DMS114 treated with DMSO at 0.1 percent for 48 hours (cell line): Measurements from ENCODE around the gene ARPC4.
"Not testable (repeated sequence)": the region's sequence is repeated elsewhere in the genome, so short reads cannot be mapped to it uniquely, and the experiment has no call there.

Experiments
- DNase-seq: peaks from one replicate; lab custom pipeline; 2025; ENCODE audit not compliant: unreplicated experiment; lab: John Stamatoyannopoulos, UW

The ARPC4 gene

DNA sequence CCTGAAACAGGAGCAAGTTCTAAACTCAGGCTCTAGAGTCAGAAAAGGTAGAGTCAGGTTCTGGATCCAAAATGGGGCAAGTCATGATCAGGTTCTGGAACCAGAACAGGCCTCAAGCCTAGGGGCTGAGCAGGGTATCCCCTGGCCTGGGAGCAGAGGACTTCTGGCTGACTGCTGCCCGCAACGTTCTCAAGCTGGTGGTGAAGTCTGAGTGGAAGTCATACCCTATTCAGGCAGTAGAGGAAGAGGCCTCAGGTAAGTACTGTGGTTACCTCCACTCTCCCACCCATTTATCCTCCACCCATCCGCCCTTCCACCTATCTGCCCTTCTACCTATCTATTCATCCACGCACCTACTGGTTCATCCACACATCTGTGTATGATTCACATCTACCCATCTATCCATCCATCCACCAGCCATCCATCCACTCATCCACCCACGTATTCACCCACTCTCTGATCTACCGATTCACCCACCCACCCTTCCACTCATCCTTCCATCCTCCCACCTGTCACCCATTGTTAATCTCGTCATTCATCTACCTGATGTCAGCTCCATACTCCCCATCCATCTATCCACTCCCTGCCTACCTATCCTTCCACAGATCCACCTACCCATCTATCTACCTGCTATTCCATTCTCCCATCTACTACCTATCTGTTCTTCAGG lies 25.9 kb downstream of the ARPC4 start:
- DNase-seq: no peak

DNA sequence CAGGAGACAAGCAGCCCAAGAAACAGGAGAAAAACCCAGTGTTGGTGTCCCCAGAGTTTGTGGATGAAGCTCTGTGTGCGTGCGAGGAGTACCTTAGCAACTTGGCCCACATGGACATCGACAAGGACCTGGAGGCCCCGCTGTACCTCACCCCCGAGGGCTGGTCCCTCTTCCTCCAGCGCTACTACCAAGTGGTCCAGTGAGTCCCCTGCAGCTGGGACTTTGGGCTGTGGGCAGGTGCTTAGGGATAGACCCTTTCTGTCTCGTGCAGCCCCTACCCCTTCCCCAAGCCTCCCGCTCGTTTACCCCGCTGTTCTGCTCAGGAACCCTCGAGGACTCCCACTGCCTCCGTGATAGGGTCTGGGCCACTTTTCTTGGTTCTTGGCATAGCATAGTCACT lies 27.7 kb downstream of the ARPC4 start:
- no peak for DNase-seq

DNA sequence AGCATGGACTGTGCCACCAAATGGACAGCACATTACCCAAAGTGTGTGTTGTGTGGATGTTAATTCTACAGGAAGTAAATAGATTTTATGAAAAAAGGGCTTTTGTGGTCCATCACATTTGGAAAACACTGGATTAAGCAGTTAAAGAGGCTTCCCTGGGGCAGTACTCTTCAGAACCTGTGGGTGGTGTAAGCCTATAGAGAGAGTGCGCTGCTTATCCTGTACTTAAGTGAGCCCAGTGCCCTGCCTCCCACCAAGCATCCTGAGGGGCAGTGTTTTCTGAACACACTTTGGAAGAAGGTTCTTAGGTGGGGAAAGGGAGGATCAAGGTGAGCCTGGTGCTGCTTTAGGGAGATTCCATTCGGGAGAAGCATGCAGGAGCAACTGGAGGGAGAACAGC lies 28.1 kb downstream of the ARPC4 start:
- no peak for DNase-seq

DNA sequence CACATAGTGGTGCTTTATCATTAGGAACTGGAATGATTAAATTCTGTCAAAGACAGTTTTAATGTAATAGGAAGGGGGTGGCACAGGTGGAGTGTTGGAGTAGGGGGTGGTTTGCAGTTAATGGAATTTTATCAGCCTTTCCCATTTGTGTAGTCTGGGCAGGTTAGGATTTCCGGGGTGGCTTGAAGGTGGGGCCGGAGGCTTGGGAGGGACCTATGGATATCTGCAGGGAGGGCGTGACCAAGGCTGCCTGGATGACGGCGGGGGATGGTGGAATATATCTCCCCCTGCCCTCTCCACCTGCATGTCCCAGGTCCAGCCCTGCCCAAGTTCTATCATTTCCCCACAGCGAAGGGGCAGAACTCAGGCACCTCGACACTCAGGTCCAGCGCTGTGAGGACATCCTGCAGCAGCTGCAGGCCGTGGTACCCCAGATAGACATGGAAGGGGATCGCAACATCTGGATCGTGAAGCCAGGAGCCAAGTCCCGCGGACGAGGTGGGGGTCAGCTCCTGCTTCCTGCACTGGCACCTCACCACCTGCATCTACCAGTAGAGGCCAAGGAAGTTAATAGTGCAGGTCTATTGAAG lies 32.7 kb downstream of the ARPC4 start:
- DNase-seq: no peak

DNA sequence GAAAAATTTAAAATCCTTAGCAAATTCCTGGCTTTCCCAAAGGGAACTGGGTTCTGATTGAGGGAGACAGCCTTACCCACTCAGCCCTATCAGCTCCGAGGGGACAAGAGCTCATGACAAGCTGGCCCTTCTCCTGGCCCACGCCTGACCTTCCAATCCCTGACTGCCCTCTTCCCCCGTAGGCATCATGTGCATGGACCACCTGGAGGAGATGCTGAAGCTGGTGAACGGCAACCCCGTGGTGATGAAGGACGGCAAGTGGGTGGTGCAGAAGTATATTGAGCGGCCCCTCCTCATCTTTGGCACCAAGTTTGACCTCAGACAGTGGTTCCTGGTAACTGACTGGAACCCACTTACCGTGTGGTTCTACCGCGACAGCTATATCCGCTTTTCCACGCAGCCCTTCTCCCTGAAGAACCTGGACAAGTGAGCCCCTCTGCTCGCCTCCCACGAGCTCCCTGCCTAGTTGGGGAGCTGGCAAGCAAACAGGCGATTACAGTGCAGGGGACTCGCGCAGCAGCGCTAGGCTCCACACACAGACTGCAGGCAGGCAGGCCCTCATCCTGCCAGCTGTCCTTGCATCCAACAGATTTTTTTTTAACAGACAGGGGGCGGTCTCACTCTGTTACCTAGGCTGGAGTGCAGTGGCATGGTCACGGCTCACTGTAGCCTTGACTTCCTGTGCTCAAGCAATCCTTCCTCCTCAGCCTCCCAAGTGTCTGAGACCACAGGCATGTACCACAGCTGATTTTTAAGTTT lies 34.1 kb downstream of the ARPC4 start:
- no peak for DNase-seq

DNA sequence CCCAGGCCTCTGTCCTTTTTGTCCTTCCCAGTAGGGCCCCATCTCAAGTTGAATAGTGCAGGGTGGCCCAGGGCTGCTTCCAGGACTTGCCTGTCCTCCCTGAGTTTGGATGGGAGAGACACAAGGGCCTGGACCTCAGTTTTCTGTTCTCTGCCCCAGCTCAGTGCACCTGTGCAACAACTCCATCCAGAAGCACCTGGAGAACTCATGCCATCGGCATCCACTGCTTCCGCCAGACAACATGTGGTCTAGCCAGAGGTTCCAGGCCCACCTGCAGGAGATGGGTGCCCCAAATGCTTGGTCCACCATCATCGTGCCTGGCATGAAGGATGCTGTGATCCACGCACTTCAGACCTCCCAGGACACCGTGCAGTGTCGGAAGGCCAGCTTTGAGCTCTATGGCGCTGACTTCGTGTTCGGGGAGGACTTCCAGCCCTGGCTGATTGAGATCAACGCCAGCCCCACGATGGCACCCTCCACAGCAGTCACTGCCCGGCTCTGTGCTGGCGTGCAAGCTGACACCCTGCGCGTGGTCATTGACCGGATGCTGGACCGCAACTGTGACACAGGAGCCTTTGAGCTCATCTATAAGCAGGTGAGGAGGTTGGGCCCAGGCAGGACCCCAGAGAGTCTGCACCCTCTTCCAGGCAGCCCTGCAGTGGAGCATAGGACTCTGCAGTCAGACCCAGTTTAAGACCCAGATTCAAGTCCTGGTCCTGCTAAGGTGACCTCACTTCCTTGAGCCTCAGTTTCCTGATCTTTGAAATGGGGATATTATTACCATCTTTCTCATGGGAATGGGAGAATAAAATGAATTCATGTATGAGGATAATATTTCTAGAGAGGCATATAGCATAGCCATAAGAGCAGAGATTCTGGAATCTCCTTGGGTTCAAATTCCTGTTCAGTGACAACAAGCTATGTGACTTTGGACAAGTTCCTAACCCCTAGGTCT lies 36.2 kb downstream of the ARPC4 start:
- no peak for DNase-seq

DNA sequence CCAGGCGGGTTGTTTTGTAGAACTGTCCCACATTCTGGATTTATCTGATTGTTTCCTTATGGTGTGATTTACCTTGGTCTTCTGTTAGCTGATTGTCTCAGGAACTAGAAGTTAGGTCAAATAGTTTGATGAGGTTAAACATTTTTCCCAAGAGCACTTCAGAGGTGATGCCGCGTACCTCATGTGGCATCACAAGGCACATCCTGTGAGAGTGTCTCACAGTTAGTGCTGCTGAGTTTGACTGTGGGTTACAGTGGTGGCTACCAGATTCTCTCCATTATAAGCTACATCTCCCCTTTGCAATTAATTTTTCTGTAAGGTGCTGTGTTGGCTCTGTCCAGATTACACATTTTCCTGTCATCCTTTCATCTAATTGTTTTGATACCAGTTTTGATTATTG lies 38.4 kb downstream of the ARPC4 start:
- DNase-seq: no peak

DNA sequence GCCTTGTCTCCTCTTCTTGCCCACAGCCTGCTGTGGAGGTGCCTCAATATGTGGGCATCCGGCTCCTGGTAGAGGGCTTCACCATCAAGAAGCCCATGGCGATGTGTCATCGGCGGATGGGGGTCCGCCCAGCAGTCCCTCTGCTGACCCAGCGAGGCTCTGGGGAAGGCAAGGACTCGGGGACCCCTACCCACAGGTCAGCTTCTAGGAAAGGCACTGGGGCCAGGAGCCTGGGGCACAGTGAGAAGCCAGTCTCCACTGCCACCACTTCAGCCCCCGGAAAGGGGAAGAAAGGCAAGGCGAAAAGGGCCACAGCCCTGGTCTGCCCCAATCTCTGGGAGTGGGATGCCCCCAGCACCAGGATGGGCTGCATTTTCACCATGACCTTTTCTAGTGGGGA lies 40.2 kb downstream of the ARPC4 start:
- DNase-seq: no peak

DNA sequence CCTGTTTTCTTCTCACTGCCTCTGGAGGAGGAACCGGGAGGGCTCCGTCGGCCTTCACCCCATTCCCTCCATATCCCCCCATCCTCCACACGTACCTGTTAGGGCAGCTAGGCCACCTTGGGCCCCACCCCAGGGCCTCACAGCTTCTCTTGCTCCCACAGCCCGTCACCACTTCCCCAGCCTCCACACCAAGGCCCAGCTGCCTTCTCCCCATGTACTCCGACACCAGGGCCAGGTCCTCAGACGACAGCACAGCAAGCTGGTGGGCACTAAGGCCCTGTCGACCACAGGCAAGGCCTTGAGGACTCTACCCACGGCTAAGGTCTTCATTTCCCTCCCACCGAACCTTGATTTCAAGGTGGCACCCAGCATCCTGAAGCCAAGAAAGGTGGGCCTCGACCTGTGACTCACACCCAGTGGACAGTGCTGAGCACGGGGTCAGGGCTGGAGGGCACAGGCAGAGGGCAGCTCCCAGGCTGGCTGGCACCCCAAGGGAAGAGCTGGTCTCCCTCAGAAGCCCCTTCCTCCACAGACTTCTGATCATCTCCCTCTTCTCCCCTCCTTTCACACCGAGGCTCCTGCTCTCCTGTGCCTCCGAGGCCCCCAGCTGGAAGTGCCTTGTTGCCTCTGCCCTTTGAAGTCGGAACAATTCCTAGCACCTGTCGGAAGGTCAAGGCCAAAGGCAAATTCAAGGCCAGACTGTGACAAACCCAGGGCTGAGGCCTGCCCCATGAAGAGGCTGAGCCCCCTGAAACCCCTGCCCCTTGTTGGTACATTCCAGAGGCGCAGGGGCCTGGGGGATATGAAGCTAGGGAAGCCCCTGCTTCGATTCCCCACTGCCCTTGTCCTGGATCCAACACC lies 41.9 kb downstream of the ARPC4 start:
- no peak for DNase-seq

DNA sequence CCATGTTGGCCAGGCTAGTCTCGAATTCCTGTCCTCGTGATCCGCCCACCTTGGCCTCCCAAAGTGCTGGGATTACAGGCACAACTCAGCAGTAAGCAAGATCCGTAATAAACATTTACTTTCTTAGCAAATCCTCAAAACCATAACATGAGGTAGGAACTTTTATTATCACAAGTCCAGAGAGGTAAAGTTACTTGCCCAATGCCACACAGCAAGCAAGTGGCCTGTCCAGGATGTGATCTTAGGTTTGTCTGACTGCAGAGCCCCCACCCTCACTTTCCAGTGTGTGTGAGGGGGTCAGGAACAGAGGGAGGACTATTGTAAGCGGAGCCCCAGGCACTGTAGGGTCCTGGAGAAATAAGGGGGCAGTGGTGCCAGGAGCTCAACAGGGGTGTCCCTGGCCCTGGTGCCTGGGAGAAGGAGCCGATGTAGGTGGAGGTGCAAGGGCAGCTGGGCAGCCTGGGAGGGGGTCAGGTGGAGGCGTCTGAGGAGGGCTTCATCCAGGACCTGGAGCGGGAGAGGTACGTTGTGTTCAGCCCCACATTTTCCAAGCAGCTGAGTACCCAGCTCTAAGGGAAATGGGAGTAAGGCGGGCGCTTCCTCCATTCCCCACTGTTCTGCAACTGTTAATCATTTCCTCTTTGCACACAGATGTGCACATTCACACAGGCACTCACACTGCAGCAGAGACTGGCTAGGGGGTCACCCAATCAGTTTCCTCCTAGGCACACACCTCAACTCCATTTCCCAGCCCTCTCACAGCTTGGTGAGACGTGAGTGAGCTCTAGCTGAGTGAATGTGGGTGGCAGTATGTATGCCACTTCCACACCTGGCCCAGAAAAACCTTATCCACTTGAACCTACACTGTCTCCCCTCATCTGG lies 45.1 kb downstream of the ARPC4 start:
- DNase-seq: no peak

DNA sequence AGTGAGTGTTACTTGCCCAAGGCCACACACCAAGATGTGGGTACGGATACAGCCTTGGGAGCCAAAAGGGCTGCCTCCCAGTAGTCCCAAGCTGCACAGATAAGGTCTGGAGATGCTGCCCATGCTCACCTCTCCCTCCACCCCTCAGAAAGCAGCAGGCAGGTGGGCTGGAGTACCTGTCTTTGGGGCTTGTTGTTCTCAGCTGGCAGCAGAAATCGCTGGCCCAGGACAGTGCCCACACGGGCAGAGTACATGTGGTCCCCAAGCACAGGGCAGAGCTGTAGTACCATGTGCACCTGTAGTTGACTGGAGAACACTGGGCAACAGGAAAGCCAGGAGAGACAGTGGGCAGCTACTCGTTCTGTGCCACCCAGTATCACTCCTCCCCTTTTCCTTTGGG lies 46.0 kb downstream of the ARPC4 start:
- no peak for DNase-seq

DNA sequence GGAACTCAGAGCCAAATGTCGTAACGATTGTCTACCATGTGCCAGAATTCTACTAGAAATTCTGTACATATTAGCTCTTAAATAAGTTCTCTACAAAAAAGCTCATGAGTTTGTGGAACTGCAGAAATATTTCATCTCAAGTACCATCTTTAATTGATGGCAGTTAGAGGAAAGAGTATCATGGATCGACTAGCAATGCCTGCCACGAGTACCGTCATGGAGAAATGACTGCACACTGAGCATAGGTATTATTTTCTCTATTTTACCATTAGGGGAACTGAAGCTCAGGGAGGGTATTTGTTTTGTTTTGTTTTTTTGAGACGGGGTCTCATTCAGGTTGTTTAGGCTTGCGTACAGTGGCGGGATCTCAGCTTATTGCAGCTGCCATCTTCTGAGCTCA lies 48.1 kb downstream of the ARPC4 start:
- no peak for DNase-seq

DNA sequence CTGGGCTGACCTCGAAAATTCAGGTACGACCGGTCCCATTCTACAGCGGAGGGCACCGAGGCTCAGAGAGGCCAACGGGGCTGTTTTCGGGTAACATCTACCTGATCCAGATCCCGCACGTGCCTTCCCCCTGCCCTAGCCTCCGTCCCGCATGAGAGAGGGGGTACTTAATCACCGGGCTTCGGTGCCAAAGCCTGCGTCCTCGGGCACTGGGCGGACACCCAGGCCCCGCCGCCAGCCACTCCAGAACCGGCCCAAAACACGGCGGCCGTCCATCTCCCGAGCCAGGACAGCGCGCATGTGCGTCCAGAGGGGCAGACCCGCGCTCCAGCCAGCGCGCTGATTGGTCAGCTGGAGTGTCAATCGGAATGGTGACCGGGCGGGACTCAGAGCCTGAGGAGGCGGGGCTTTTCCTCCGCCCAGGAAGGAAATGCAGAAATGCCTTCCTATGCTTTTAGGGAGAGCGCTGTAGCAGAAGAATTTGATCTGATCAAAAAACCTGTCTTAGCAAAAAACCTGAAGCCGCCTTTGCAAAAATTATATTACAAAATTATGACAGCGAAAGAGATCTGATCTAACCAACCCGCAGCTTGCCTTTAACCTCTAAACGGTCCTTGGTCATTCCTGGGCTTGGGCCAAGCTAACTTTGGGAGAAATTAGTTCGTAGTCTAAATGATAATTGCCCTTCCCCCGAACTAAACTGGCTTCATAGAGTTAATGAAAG lies 51.0 kb downstream of the ARPC4 start, which contains the start of gene RPUSD3:
Gene RPUSD3 (minus strand): TSS at position 294 of the 724 bp plus-strand sequence. CDS start 18 bp downstream, at position 276.
- peak; percentile 80 for DNase-seq

DNA sequence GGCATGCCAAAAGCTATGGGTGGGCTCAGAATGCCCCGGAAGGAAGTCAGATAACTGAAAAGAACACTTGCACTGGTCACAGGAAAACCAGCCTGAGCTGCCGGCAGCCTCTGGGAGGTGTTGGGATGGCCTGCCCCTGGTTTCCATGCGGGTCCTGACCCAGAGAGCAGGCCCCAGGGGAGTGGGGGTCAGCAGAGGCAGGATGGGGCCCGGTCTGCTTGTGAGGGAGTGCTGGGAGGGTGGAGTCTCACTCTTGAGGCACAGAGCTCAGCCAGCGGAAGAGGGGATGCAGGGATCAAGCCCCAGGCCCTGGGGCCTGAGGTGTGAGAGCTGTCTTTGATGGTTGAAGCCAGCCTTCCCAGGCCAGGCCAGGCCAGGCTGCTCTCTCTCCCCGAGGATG lies 53.3 kb downstream of the ARPC4 start:
- no peak for DNase-seq

DNA sequence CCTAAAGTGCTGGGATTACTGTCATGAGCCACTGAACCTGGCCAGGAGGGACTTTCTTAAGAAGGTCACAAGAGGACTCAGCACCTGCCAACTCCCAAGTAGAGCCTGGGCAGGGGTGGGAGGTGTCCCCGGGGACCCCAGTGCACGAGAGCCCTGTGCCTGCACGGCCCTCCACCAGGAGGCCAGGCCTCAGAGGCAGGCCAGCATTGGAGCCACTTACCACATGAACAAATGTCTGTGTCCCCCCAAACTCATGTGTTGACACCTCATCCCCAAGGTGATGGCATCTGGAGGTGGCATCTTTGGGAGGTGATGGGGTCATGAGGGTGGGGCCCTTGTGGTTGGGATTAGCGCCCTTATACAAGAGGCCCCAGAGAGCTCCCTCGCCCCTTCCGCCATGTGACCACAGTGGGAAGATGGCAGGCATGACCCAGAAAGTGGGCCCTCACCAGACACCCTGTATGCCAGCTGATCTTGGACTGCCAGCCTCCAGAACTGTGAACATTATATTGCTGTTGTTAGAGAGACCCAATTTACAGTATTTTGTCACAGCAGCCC lies 54.1 kb downstream of the ARPC4 start:
- no peak for DNase-seq

DNA sequence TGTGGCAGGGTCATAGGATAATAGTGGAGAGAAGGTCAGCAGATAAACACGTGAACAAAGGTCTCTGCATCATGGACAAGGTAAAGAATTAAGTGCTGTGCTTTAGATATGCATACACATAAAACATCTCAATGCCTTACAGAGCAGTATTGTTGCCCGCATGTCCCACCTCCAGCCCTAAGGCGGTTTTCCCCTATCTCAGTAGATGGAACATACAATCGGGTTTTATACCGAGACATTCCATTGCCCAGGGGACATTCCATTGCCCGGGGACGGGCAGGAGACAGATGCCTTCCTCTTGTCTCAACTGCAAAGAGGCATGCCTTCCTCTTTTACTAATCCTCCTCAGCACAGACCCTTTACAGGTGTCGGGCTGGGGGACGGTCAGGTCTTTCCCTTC lies 55.0 kb downstream of the ARPC4 start:
- not testable (repeated sequence) for DNase-seq

DNA sequence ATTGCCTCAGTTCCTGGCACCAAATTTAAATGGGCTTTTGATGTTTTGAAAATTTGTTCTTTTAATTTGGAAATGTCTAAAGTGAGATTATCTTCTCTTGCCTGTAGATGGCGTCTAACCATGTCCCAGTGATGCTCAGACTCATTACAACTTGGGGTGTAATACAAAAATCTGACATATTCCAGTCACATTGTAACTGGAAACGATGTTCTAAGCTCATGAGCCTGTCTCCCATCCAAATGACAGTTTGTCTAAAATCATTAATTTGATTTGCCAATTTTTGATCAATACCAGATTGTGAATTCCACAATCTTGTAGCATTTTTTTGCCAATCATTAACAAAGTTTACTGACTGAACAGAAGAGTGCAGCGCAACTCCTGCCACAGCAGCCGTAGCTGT lies 56.0 kb downstream of the ARPC4 start:
- not testable (repeated sequence) for DNase-seq

DNA sequence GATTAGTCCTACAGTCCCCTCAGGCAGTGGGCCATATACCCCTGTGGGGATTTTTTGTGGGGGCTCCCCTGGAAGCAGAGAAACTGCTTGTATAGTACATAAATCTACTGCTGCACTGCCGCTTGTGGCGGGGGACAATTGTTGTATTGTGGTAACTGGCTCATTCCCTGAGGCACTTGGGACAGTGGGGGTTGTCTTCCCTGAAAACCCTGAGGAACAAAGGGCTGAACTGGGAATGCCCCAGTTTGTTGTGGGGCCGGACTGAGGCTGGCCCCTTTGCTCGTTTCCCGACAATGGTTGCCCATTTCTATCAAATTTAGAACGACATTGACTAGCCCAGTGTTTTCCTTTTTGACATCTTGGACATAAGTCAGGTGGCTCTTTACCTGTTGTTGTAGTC lies 58.5 kb downstream of the ARPC4 start:
- not testable (repeated sequence) for DNase-seq
